Vagina (tissue), 2 donors: ENCODE measurements around the gene FEM1C. TPM values are rescaled to one million over a fixed set of nuclear protein-coding genes. Genes with fewer than 3 reads are reported as not detected.

Experiments used
- DNase-seq, 2 donors: peaks; one replicate each; pipeline ENCODE4 v3.0.0-alpha.2; 2017; ENCODE audit errors: extremely low spot score in 2 of 2
- H3K27ac ChIP-seq: fragments of 200-600 bp; sonication (generic); one replicate; pipeline ENCODE4 v1.5.1; 2019
- H3K27me3 ChIP-seq: fragments of 200-600 bp; sonication (generic); one replicate; pipeline ENCODE4 v1.5.1; 2019
- H3K36me3 ChIP-seq, 2 donors: fragments of 200-600 bp; sonication (generic); one replicate each; pipeline ENCODE4 v1.5.1; 2017 to 2019
- H3K4me1 ChIP-seq: fragments of 200-600 bp; sonication (generic); one replicate; pipeline ENCODE4 v1.5.1; 2019
- H3K4me3 ChIP-seq, 2 donors: fragments of 200-600 bp; sonication (generic); 1 replicate in 1 of 2; 2 replicates in 1 of 2; pipeline ENCODE4 v1.5.1; 2016 to 2019
- H3K9me3 ChIP-seq: fragments of 200-600 bp; sonication (generic); one replicate; pipeline ENCODE4 v1.5.1; 2019
- POLR2A ChIP-seq, 2 donors: fragments of 450-650 bp; IDR thresholded peaks; one replicate each; pipeline ENCODE4 v1.6.1; 2017; ENCODE audit warnings: antibody characterized with exemption in 2 of 2, mild to moderate bottlenecking in 2 of 2, moderate library complexity in 2 of 2
- POLR2AphosphoS5 ChIP-seq, 2 donors: sonication (generic); formaldehyde crosslinking; IDR thresholded peaks; one replicate each; pipeline ENCODE4 v1.9.0; 2017; ENCODE audit warnings: antibody characterized with exemption in 2 of 2, mild to moderate bottlenecking in 2 of 2, low read depth in 1 of 2; ENCODE audit not compliant: insufficient read depth in 1 of 2
- intact Hi-C: fragments of 100-400 bp; cut with DNase I; formaldehyde crosslinking; loops from one replicate; pipeline ENCODE4 v1.15.1; 2023
- small RNA-seq: library from RNA; depleted of rRNA; stranded (forward); fragments of <200 nt; gene quantifications from one replicate; pipeline ENCODE3, GENCODE V24; 2016
- total RNA-seq: library from RNA; depleted of rRNA; stranded (reverse); fragments of >200 nt; gene quantifications from one replicate; pipeline ENCODE4 v1.2.3, GENCODE V29; 2016
- TF ChIP-seq, protein P1 (sequence below), 3 experiments: fragments of 450-650 bp in 2 of 3; fragments of 200-600 bp in 1 of 3; sonication (generic) in 1 of 3; IDR thresholded peaks; one replicate each; pipeline ENCODE4 v1.5.1; 2017 to 2019; ENCODE audit warnings: antibody characterized with exemption in 3 of 3, mild to moderate bottlenecking in 2 of 3, moderate library complexity in 2 of 3

The FEM1C gene
- total RNA-seq, 1 donor from 2014 or later, result 16.5 TPM

DNA sequence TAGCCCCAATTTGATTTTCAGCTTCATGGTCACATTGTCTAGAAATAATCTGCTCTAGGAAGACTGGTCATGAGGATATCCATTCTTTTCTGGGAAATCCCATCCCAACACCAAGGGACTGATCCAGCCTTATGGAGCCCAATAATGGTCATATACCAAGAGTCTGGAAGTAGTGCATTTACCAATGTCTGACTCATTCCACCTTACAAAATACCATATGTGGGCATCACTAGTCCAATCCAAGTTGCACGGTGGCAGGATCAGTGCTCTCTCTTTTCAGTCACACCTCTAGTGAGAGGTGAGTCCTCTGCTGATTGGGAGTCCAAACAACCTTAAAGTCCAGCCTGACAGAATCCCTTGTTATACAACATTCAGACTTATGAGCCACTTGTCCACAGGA is 73.7 kb downstream of the FEM1C start:
- H3K9me3 ChIP-seq, result no peaks in the 10 kb centered on the region
- no peaks in the 10 kb centered on the region for H3K27me3 ChIP-seq
- intact Hi-C loops, result no loop called here
- TF ChIP-seq POLR2AphosphoS5 (IDR thresholded peaks at IDR 0.05; ENCODE audit: insufficient read depth in 1 of 2, low read depth in 1 of 2), result no peak
- TF ChIP-seq POLR2A (IDR thresholded peaks at IDR 0.05), result no peak
- TF ChIP-seq, protein P1, sequence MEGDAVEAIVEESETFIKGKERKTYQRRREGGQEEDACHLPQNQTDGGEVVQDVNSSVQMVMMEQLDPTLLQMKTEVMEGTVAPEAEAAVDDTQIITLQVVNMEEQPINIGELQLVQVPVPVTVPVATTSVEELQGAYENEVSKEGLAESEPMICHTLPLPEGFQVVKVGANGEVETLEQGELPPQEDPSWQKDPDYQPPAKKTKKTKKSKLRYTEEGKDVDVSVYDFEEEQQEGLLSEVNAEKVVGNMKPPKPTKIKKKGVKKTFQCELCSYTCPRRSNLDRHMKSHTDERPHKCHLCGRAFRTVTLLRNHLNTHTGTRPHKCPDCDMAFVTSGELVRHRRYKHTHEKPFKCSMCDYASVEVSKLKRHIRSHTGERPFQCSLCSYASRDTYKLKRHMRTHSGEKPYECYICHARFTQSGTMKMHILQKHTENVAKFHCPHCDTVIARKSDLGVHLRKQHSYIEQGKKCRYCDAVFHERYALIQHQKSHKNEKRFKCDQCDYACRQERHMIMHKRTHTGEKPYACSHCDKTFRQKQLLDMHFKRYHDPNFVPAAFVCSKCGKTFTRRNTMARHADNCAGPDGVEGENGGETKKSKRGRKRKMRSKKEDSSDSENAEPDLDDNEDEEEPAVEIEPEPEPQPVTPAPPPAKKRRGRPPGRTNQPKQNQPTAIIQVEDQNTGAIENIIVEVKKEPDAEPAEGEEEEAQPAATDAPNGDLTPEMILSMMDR (IDR thresholded peaks at IDR 0.05), result no peak
- no peaks in the 10 kb centered on the region for H3K36me3 ChIP-seq
- H3K27ac ChIP-seq, result no peak overlapping the region
- no peak overlapping the region for H3K4me3 ChIP-seq
- peaks cover 20% of the 10 kb centered on the region for H3K4me1 ChIP-seq
- no peak for DNase-seq

Small RNA genes lying within 50 kb of the gene (small RNA-seq; reads per million reads assigned to genes)
- gene AC008628.1, result not detected
- not detected for gene AC008628.2

Other genes starting within 250 kb of the FEM1C start
- gene CCDC112, start 248.1 kb downstream of the FEM1C start, total RNA-seq, result 7.9 TPM
- gene TICAM2, start 57.7 kb upstream of the FEM1C start, total RNA-seq, result 0.98 TPM
- 48.4 TPM for gene TMED7, start 81.3 kb upstream of the FEM1C start, total RNA-seq